Omental fat pad (tissue), 4 donors: Measurements from ENCODE around the gene IFI27L1. TPM values are rescaled to one million over a fixed set of nuclear protein-coding genes. Genes with fewer than 3 reads are reported as not detected.

Experiments
- ATAC-seq: fragments of 150-250 bp; one replicate; pipeline ENCODE4 v1.9.1; 2016; ENCODE audit warnings: mild to moderate bottlenecking, moderate library complexity; ENCODE audit not compliant: low FRiP score
- DNase-seq: peaks from one replicate; pipeline ENCODE4 v3.0.0-alpha.2; 2019; ENCODE audit warnings: low spot score
- total RNA-seq, 4 donors: library from RNA; depleted of rRNA; stranded (reverse); fragments of >200 nt; gene quantifications; one replicate each; pipeline ENCODE4 v1.1.0, GENCODE V29; 2016
- TF ChIP-seq, protein P1 (sequence below), 3 donors: fragments of 450-650 bp; IDR thresholded peaks; one replicate each; pipeline ENCODE4 v1.5.1; 2016 to 2017; ENCODE audit warnings: antibody characterized with exemption in 3 of 3, mild to moderate bottlenecking in 3 of 3, moderate library complexity in 2 of 3

IFI27L1 gene
- total RNA-seq, 4 donors from 2014 or later, result 9.2 to 28.6 (median 13.1) TPM

GRCh38 chr14:94038921-94039629 is 42.0 kb upstream of the IFI27L1 start:
- no peak for DNase-seq

DNA sequence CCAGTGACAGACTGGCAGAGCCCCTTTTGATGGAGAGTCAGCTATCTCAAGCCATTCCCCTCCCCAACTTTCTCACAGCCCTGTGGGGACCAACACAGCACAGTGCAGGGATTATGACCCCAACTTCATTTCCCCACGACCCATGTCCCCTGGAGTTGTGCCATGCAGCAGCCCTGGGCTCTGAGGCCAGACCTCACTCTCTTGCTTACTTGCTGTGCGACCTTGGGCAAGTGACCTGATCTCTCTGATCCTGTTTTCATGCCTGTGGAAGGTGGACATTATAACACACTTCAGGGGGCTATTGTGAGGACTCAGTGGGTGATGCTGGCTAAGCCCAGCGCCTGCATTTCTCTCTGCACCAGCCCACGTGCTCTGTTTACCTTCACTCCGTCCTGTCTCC is 40.9 kb upstream of the IFI27L1 start:
- TF ChIP-seq, protein P1, sequence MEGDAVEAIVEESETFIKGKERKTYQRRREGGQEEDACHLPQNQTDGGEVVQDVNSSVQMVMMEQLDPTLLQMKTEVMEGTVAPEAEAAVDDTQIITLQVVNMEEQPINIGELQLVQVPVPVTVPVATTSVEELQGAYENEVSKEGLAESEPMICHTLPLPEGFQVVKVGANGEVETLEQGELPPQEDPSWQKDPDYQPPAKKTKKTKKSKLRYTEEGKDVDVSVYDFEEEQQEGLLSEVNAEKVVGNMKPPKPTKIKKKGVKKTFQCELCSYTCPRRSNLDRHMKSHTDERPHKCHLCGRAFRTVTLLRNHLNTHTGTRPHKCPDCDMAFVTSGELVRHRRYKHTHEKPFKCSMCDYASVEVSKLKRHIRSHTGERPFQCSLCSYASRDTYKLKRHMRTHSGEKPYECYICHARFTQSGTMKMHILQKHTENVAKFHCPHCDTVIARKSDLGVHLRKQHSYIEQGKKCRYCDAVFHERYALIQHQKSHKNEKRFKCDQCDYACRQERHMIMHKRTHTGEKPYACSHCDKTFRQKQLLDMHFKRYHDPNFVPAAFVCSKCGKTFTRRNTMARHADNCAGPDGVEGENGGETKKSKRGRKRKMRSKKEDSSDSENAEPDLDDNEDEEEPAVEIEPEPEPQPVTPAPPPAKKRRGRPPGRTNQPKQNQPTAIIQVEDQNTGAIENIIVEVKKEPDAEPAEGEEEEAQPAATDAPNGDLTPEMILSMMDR (IDR thresholded peaks at IDR 0.05), result no peak
- ATAC-seq (no peak), DNase-seq (no peak)

More at GRCh38 chr14:94038921-94039629, 42.0 kb upstream of the IFI27L1 start:
- ATAC-seq, result no peak
- TF ChIP-seq, protein P1 (IDR thresholded peaks at IDR 0.05), result no peak

DNA sequence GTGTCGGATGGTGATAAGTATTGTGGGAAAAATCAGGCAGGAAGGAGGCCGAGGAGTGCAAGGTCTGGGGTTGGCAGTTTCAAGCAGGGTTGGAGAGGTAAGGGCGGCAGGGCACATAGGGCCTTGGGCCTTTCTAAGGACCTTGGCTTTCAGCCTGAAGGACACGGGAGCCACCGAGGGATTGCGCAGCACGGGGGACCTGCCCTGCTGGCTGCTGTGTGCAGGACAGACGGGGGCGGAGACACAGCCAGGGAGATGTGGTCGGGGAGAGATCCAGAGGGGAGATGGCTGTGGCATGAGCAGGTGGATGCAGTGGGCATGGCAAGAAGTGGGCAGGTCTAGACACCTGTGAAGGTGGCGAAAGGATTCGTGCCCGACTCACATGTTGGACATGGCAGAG is 40.3 kb upstream of the IFI27L1 start:
- DNase-seq (no peak), ATAC-seq (no peak)
- TF ChIP-seq, protein P1 (IDR thresholded peaks at IDR 0.05), result no peak

DNA sequence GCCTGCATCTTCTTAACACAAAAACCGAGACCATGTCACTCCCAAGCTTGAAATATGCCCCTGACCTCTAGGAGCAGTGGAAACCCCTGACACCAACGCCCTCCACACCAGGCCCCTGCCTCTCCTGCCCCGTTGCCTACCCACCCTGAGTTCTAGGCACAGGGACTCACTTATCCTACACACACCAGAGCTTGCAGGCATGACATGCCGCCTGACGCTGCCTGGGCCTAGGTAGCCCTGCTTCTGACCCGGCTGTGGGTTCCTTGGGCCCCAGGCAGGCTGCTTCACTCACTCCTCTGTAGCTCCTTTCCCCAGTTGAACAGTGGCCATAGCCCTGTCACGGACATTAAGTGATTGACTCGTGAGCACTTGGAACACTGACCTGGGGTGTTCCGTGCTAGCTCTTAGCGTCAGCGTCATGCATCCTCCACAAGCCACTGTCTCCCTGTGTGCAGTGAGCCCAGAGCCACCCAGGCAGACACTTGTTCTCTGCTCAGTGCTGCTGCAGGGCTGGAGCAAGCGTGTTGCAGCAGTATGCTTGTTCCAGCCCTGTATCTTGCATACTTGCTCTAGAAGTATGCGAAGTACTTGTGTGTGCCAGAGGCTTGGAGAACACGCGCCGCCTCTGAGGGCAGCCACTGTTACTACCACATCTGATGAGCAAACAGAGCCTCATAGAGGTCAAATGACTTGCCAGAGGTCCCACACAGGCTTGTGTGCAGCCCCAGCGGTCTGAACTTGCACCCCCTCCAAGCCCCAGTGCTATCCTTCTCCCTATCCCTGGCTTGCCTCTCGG is 39.4 kb upstream of the IFI27L1 start:
- ATAC-seq (peak; percentile 53), DNase-seq (no peak)
- TF ChIP-seq, protein P1 (IDR thresholded peaks at IDR 0.05), result no peak

DNA sequence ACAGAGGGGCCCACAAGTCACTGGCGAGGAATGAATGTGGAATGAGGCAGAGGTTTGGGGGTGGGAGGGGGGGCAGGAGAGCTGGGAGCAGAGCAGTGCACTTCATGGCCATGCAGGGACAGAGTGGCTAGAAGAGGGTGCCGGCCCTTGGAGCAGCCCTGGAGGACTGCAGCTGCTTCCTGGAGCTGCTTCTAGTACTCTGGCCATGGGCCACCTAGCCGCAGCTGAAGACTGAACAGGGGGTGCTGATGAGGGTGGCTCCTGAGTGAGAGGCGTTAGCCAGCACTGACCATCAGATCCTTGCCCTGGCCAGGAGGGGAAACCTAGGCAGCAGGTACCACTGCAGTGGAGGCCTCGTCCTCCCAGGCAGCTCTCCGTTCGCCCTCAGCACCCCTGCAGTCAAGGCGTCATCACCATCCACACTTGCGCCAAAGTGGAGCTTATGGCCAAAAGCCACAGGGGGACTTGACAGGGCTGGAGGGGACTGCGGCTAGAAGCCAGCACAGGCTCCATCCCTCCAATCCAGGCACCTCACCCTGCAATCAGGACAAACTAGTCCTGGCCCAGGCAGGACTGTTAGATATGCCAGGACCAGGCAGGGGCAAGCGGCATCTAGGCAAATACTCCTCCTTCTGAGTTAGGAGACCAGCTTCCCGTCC is 38.5 kb upstream of the IFI27L1 start:
- ATAC-seq, result no peak

GRCh38 chr14:94043111-94043755 is 37.9 kb upstream of the IFI27L1 start:
- no peak for ATAC-seq
- TF ChIP-seq, protein P1 (IDR thresholded peaks at IDR 0.05), result no peak
- DNase-seq, result no peak

More for the DNA sequence above, 38.5 kb upstream of the IFI27L1 start:
- DNase-seq, result no peak
- TF ChIP-seq, protein P1 (IDR thresholded peaks at IDR 0.05), result no peak
